Activated CD8-positive, alpha-beta T cell treated with anti-CD3 and anti-CD28 coated beads, Interleukin-2, amount 10 ng/mL, durations not matched to agents 7 days and 5 days (primary cell): ENCODE measurements around the gene LECT2. TPM values are rescaled to one million over a fixed set of nuclear protein-coding genes. Genes with fewer than 3 reads are reported as not detected.

Experiments
- ATAC-seq: fragments of 150-1000 bp; cut with Tn5 transposase; one replicate; pipeline ENCODE4 v1.10.0; 2021; ENCODE audit warnings: moderate library complexity
- CTCF ChIA-PET: fragments of 350-600 bp; sonication (Branson Sonifier 250); formaldehyde crosslinking; loops from one replicate; lab custom pipeline; 2021; ENCODE audit warnings: antibody characterized with exemption; lab: Charles Lee
- POLR2A ChIA-PET: fragments of 350-600 bp; sonication (Branson Sonifier 250); formaldehyde crosslinking; loops from one replicate; lab custom pipeline; 2021; ENCODE audit warnings: antibody characterized with exemption; lab: Charles Lee
- DNase-seq: peaks from one replicate; pipeline ENCODE4 v3.0.0-alpha.2; 2020
- H3K27ac Mint-ChIP-seq: one replicate; pipeline ENCODE4 v1.8.0; 2021; ENCODE audit warnings: mild to moderate bottlenecking, mixed read lengths
- H3K27me3 Mint-ChIP-seq: one replicate; pipeline ENCODE4 v1.8.0; 2021; ENCODE audit warnings: low read depth, mixed read lengths
- H3K36me3 Mint-ChIP-seq: one replicate; pipeline ENCODE4 v1.8.0; 2021; ENCODE audit warnings: low read depth, mixed read lengths
- H3K4me1 Mint-ChIP-seq: one replicate; pipeline ENCODE4 v1.8.0; 2021; ENCODE audit warnings: low read depth, mixed read lengths
- H3K4me3 Mint-ChIP-seq: one replicate; pipeline ENCODE4 v1.8.0; 2021; ENCODE audit warnings: mild to moderate bottlenecking, mixed read lengths
- H3K9me3 Mint-ChIP-seq: one replicate; pipeline ENCODE4 v1.8.0; 2022; ENCODE audit warnings: mixed read lengths; ENCODE audit not compliant: insufficient read depth
- total RNA-seq, 2 experiments: library from RNA; stranded (reverse); gene quantifications; one replicate each; pipeline ENCODE4 v1.2.3, GENCODE V29; 2021

Gene LECT2
- not detected for total RNA-seq

DNA sequence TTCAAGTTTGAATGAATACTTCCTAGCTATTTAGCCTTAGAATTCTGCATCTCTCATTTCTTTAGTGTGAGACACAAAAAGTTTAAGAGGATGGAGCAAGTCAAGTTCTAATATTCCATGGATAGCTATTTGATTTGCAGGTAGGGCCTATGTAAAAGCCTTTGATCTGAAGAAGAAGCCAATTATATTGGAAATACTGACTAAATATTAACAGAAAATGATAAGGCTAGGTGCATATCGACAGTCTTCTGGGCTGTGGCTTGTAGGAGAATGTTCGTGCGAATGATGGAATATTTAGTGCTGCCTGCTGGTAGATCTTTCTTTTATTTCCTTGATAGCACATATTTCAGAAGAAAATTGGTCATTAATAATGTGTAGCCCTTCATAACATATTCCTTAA, at the start of gene LECT2:
Gene LECT2, minus strand, starts transcription at position 85 of the 400 bp plus-strand sequence. CDS start 150 bp downstream, outside the sequence.
- H3K4me3 Mint-ChIP-seq = no peak within 1 kb of the TSS
- no peak for DNase-seq
- CTCF ChIA-PET = no interaction called here
- peaks cover 22% of the 10 kb centered on the region for H3K27me3 Mint-ChIP-seq
- H3K36me3 Mint-ChIP-seq = no peaks in the 10 kb centered on the region
- peaks cover 11% of the 10 kb centered on the region for H3K4me1 Mint-ChIP-seq
- H3K27ac Mint-ChIP-seq = no peak within 1 kb of the TSS
- POLR2A ChIA-PET = no interaction called here
- ATAC-seq = no peak
- no peaks in the 10 kb centered on the region for H3K9me3 Mint-ChIP-seq

DNA sequence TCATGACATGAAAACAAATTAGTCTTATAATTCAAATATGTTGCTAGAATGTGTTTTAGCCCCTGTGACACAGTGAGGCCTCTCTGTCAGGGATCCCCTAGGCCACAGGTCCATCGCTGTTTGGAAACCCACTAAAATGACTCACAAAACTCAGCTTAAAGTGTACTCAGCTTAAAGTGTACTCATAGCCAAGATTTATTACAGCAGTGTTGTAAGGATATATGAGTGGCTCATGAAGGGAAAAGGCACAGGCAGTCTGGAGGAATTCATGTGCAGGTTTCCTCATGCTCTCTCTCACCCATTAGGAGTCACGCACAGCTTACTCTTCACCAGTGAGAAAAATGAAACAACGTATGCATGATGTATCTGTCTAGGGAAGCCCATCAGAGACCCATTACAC, 49.7 kb upstream of the LECT2 start:
- no peaks in the 10 kb centered on the region for H3K9me3 Mint-ChIP-seq
- ChIA-PET POLR2A (no interaction called here), CTCF (no interaction called here)
- no peak overlapping the region for H3K4me3 Mint-ChIP-seq
- H3K27ac Mint-ChIP-seq = no peak overlapping the region
- H3K36me3 Mint-ChIP-seq = no peaks in the 10 kb centered on the region
- ATAC-seq (no peak), DNase-seq (no peak)
- no peaks in the 10 kb centered on the region for H3K4me1 Mint-ChIP-seq
- H3K27me3 Mint-ChIP-seq = no peaks in the 10 kb centered on the region

DNA sequence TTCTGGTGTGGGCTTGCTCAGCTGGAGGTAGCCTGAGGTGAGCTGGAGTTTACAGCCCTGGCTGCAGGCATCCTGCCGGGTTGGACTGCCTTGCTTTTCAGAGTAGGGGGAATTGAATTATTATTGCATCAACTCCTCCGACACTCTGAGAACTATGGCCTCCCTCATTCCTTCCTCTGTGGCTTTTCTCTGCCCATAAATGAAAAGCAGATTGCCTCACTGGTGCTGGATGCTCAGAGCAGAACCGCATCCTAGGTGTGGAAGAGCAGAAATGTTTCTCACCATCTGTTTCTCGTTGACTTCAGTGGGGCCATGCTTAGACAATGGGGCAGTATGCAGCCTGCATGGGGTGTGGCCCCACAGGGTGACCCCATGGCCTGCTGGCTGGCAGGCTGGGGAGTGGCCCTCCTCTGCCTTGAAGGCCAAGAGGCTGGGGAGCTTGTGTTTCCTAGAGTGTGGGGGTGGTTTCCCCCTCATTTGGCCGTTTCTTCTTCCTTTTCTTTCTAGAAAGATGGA, 46.7 kb upstream of the LECT2 start:
- Mint-ChIP-seq H3K27me3 (no peaks in the 10 kb centered on the region), H3K9me3 (no peaks in the 10 kb centered on the region), H3K36me3 (no peaks in the 10 kb centered on the region), H3K4me1 (no peaks in the 10 kb centered on the region), H3K4me3 (no peak overlapping the region), H3K27ac (no peak overlapping the region)
- POLR2A ChIA-PET = no interaction called here
- ATAC-seq (no peak), DNase-seq (no peak)
- CTCF ChIA-PET = no interaction called here

DNA sequence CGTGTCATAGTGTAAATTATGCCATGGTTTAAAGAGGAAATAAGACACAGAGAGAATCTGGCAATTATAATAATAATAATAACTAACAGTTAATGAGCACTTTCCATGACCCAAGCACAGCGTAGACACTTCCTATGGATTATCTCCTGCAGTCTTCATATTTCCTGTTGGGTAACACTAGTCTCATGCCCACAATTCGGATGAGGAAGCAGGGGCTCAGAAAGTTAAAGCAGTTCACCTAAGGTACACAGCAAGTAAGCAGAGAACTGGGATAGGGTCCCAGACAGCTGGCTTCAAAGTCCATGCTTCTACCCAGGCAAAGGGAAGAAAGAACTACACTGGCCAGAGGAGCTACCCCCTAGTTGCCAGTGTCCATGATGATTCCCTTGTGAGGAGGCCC, 46.1 kb upstream of the LECT2 start:
- ATAC-seq = no peak
- DNase-seq = no peak
- Mint-ChIP-seq H3K4me3 (no peak overlapping the region), H3K27me3 (no peaks in the 10 kb centered on the region), H3K36me3 (no peaks in the 10 kb centered on the region), H3K4me1 (no peaks in the 10 kb centered on the region), H3K9me3 (no peaks in the 10 kb centered on the region), H3K27ac (no peak overlapping the region)
- CTCF ChIA-PET = no interaction called here
- POLR2A ChIA-PET = no interaction called here

DNA sequence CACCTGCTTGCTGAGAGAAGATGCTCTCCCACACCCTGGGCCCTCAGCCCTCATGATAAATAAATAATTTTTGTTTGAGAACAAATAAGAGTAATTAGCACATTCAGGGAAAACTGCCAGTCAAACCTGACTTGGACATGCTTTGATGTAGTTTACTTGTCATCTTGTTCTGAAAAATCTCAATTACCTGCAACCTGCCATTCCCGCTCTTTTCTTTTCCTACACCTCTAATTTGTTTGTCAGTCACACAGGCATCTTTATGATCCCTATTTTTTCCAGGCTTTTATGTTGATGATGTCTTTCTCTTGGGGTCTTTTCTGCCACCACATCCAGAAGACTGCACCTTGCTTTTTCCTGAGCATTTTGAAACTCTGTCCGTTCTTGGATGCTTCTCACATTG, 45.4 kb upstream of the LECT2 start:
- POLR2A ChIA-PET = no interaction called here
- no peaks in the 10 kb centered on the region for H3K9me3 Mint-ChIP-seq

DNA sequence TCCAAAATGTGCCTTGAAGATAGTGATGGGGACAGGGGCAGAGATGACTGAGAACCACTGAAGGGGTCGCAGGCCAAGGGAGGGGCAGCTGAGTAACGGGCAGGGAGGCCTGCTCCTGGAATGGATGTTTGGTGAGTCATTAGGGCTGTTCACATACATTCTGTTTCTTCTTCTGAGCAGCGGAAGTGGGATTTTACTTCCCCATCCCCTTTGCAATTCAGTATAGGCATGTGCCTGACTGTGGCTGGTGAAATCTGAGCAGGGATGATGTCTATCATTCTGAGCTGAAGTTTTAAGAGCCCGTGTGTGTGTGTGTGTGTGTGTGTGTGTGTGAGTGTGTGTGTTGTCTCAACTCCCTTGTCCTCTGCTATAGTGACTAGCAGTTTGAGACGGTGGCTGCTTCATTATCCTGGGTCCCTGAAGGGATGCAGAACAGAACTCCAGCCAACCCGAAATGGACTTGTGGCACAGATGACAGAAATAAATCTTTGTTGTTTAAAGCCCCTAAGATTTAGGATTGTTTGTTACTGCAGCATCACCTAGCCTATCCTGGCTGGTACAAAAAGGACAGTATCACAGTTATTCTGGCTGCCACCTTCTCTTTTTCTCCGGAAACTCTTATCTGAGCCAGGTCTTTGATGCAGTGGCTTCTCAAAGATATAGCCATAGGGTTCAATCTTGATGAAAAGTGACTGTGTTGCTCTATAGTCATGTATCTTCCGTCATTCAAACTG, 44.8 kb upstream of the LECT2 start:
- H3K27me3 Mint-ChIP-seq = peaks cover 3% of the 10 kb centered on the region
- H3K9me3 Mint-ChIP-seq = no peaks in the 10 kb centered on the region
- H3K36me3 Mint-ChIP-seq = no peaks in the 10 kb centered on the region
- DNase-seq (no peak), ATAC-seq (no peak)
- POLR2A ChIA-PET = no interaction called here
- H3K4me1 Mint-ChIP-seq = no peaks in the 10 kb centered on the region
- H3K4me3 Mint-ChIP-seq = no peak overlapping the region
- CTCF ChIA-PET = no interaction called here
- no peak overlapping the region for H3K27ac Mint-ChIP-seq

More for the DNA sequence above, 45.4 kb upstream of the LECT2 start:
- Mint-ChIP-seq H3K4me1 (no peaks in the 10 kb centered on the region), H3K27ac (no peak overlapping the region), H3K27me3 (no peaks in the 10 kb centered on the region), H3K4me3 (no peak overlapping the region), H3K36me3 (no peaks in the 10 kb centered on the region)
- DNase-seq = no peak
- ATAC-seq = no peak
- CTCF ChIA-PET = no interaction called here

DNA sequence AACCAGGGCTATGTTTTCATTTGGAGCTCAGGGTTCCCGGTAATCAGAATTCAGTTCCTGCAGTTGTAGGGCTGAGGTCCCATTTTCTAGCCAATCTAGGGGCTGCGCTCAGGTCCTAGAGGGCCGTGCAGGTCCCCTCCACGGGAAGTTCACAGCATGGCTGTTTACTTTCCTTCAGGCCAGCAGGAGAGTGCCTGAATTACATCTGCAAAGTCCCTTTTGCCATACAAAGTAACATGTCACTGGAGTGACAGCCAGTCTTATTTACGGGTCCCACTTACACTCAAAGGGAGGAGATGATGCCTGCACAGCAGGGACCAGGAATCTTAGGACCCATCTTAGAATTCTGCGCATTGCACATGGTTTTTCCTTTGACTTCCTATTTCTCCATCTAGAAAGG, 44.1 kb upstream of the LECT2 start:
- Mint-ChIP-seq H3K4me1 (no peaks in the 10 kb centered on the region), H3K4me3 (no peak overlapping the region), H3K27ac (no peak overlapping the region), H3K9me3 (no peaks in the 10 kb centered on the region), H3K36me3 (no peaks in the 10 kb centered on the region), H3K27me3 (peaks cover 3% of the 10 kb centered on the region)
- ATAC-seq (no peak), DNase-seq (no peak)
- POLR2A ChIA-PET = interaction anchor here (0.7 kb wide), 1 partner anchor 26 kb away, joined by 3 read pairs; no protein-coding TSS in a partner anchor
- CTCF ChIA-PET = no interaction called here

DNA sequence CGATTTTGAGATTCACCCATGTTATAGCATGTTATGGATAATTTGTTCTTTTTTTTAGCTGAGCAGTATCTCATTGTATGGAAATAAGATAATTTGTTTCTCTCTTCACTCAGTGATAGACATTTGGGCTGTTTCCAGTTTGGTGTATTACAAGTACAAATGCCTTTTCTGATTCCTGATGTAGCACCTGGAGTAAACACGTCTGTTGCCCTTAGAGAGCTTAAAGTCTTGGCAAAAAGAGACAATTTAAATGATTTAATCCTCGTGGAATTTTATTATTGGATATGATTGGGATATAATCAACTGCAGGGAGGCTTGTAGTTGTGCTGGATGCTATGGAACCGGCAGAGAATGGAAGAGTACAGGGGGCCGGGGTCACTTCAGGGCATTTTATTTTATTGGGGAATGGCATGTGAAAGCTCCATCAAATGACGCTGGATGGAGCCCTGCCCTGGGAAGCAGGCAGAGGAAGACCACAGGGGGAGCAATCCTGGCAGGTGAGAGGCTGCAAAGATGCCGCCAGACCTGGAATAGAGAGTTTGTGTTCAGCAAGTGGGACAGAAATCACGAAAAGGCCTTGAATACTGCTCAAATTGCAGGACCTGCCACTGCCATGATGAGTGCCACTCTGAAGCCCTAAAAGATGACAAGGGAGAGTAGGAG, 43.0 kb upstream of the LECT2 start:
- Mint-ChIP-seq H3K36me3 (no peaks in the 10 kb centered on the region), H3K4me1 (no peaks in the 10 kb centered on the region), H3K9me3 (no peaks in the 10 kb centered on the region), H3K27ac (no peak overlapping the region), H3K4me3 (no peak overlapping the region), H3K27me3 (peaks cover 3% of the 10 kb centered on the region)
- DNase-seq (no peak), ATAC-seq (no peak)
- ChIA-PET CTCF (no interaction called here), POLR2A (no interaction called here)

- DNase-seq = no peak
- CTCF ChIA-PET = no interaction called here
- POLR2A ChIA-PET = no interaction called here
- Mint-ChIP-seq H3K27me3 (peaks cover 3% of the 10 kb centered on the region), H3K36me3 (no peaks in the 10 kb centered on the region), H3K27ac (no peak overlapping the region), H3K9me3 (no peaks in the 10 kb centered on the region), H3K4me1 (no peaks in the 10 kb centered on the region), H3K4me3 (no peak overlapping the region)
- ATAC-seq = no peak
These were observed 41.8 kb upstream of the LECT2 start for GRCh38 chr5:135996611-135997010.

GRCh38 chr5:135995976-135996375, 41.2 kb upstream of the LECT2 start:
- H3K27me3 Mint-ChIP-seq = peaks cover 3% of the 10 kb centered on the region
- CTCF ChIA-PET = no interaction called here
- no peak for ATAC-seq
- DNase-seq = no peak
- POLR2A ChIA-PET = no interaction called here
- no peaks in the 10 kb centered on the region for H3K4me1 Mint-ChIP-seq
- no peaks in the 10 kb centered on the region for H3K9me3 Mint-ChIP-seq
- H3K4me3 Mint-ChIP-seq = no peak overlapping the region
- no peaks in the 10 kb centered on the region for H3K36me3 Mint-ChIP-seq
- no peak overlapping the region for H3K27ac Mint-ChIP-seq

GRCh38 chr5:135993880-135994636, 39.3 kb upstream of the LECT2 start:
- H3K27ac Mint-ChIP-seq = no peak overlapping the region
- ATAC-seq (no peak), DNase-seq (no peak)
- no peaks in the 10 kb centered on the region for H3K36me3 Mint-ChIP-seq
- POLR2A ChIA-PET = no interaction called here
- H3K4me3 Mint-ChIP-seq = no peak overlapping the region
- no peaks in the 10 kb centered on the region for H3K4me1 Mint-ChIP-seq
- H3K27me3 Mint-ChIP-seq = peaks cover 8% of the 10 kb centered on the region
- CTCF ChIA-PET = no interaction called here
- H3K9me3 Mint-ChIP-seq = no peaks in the 10 kb centered on the region

- DNase-seq (no peak), ATAC-seq (no peak)
- POLR2A ChIA-PET = no interaction called here
- Mint-ChIP-seq H3K27me3 (peaks cover 10% of the 10 kb centered on the region), H3K4me3 (no peak overlapping the region), H3K27ac (no peak overlapping the region), H3K36me3 (no peaks in the 10 kb centered on the region), H3K4me1 (no peaks in the 10 kb centered on the region), H3K9me3 (no peaks in the 10 kb centered on the region)
- CTCF ChIA-PET = no interaction called here
These were observed 38.6 kb upstream of the LECT2 start for GRCh38 chr5:135993335-135993879.
